Large intestine (tissue), 3 donors: Measurements from ENCODE around the gene NRIP3. TPM values are rescaled to one million over a fixed set of nuclear protein-coding genes. Genes with fewer than 3 reads are reported as not detected.
A peak's percentile ranks its signal among the peaks of the same experiment; 100 is the strongest.
"Not testable (repeated sequence)": the region's sequence is repeated elsewhere in the genome, so short reads cannot be mapped to it uniquely, and the experiment has no call there.

Experiments
- DNase-seq, 2 donors: peaks; one replicate each; pipeline versions ENCODE4 v3.0.0 to v3.0.0-alpha.2; 2013
- H3K27ac ChIP-seq: one replicate; pipeline ENCODE4 v1.5.1; 2013; ENCODE audit warnings: low read length
- H3K27me3 ChIP-seq: 2 replicates; pipeline ENCODE4 v1.6.1; 2013; ENCODE audit warnings: low read length; ENCODE audit not compliant: control insufficient read depth, insufficient read depth
- H3K36me3 ChIP-seq: 2 replicates; pipeline ENCODE4 v1.6.1; 2013; ENCODE audit warnings: low read length; ENCODE audit not compliant: control insufficient read depth, insufficient read depth
- H3K4me1 ChIP-seq: one replicate; pipeline ENCODE4 v1.6.1; 2013; ENCODE audit warnings: low read length; ENCODE audit not compliant: control insufficient read depth, insufficient read depth
- H3K4me3 ChIP-seq: one replicate; pipeline ENCODE4 v1.5.1; 2013; ENCODE audit warnings: low read length
- H3K9me3 ChIP-seq: one replicate; pipeline ENCODE4 v1.6.1; 2013; ENCODE audit warnings: mild to moderate bottlenecking, low read depth, low read length, moderate library complexity; ENCODE audit not compliant: control insufficient read depth
- WGBS: methylation state at CpG from one replicate; pipeline ENCODE4 v1.1.5; 2013; ENCODE audit warnings: low lambda C conversion rate; ENCODE audit not compliant: insufficient coverage; 5-methylcytosine and 5-hydroxymethylcytosine counted together
- polyA plus RNA-seq: library from polyadenylated mRNA; unstranded; fragments of 120-200 nt; gene quantifications from one replicate; pipeline ENCODE4 v1.2.1, GENCODE V29; 2013

The NRIP3 gene
- polyA plus RNA-seq, 1 donor, result 0.78 TPM

- H3K27ac ChIP-seq, result no peak overlapping the region
- WGBS, result no CpG with 5 or more reads among the region's 8 CpGs
- no peaks in the 10 kb centered on the region for H3K36me3 ChIP-seq
- H3K27me3 ChIP-seq, result peaks cover 38% of the 10 kb centered on the region
- H3K9me3 ChIP-seq, result peaks cover 9% of the 10 kb centered on the region
- DNase-seq, result no peak
- H3K4me3 ChIP-seq, result peak overlapping the region; percentile 44
- H3K4me1 ChIP-seq, result peaks cover 11% of the 10 kb centered on the region
Measured at GRCh38 chr11:9002920-9003572, 755 bp downstream of the NRIP3 start.

- Histone ChIP-seq H3K9me3 (peaks cover 9% of the 10 kb centered on the region), H3K36me3 (no peaks in the 10 kb centered on the region), H3K27me3 (peaks cover 38% of the 10 kb centered on the region), H3K27ac (no peak overlapping the region), H3K4me3 (no peak overlapping the region), H3K4me1 (peaks cover 11% of the 10 kb centered on the region)
- no peak for DNase-seq
- no CpG with 5 or more reads among the region's 6 CpGs for WGBS
Measured at GRCh38 chr11:9001736-9002135, 2.1 kb downstream of the NRIP3 start.

GRCh38 chr11:8998017-8998416, 5.8 kb downstream of the NRIP3 start:
- H3K9me3 ChIP-seq, result no peaks in the 10 kb centered on the region
- H3K27ac ChIP-seq, result no peak overlapping the region
- no peak overlapping the region for H3K4me3 ChIP-seq
- H3K36me3 ChIP-seq, result no peaks in the 10 kb centered on the region
- DNase-seq, result no peak
- H3K4me1 ChIP-seq, result peaks cover 4% of the 10 kb centered on the region
- 67% methylated on average over 1 of the region's 2 CpGs for WGBS
- H3K27me3 ChIP-seq, result peaks cover 14% of the 10 kb centered on the region

- Histone ChIP-seq H3K9me3 (no peaks in the 10 kb centered on the region), H3K36me3 (no peaks in the 10 kb centered on the region), H3K4me1 (no peaks in the 10 kb centered on the region), H3K27ac (no peak overlapping the region), H3K4me3 (no peak overlapping the region), H3K27me3 (peaks cover 10% of the 10 kb centered on the region)
- no CpG with 5 or more reads among the region's 3 CpGs for WGBS
- DNase-seq, result no peak
Measured at GRCh38 chr11:8997451-8997850, 6.3 kb downstream of the NRIP3 start.

- Histone ChIP-seq H3K4me3 (no peak overlapping the region), H3K27me3 (no peaks in the 10 kb centered on the region), H3K27ac (no peak overlapping the region), H3K9me3 (no peaks in the 10 kb centered on the region), H3K36me3 (no peaks in the 10 kb centered on the region), H3K4me1 (no peaks in the 10 kb centered on the region)
- WGBS, result no CpG with 5 or more reads among the region's 1 CpG
- no peak for DNase-seq
Measured at GRCh38 chr11:8989453-8989852, 14.3 kb downstream of the NRIP3 start.

DNA sequence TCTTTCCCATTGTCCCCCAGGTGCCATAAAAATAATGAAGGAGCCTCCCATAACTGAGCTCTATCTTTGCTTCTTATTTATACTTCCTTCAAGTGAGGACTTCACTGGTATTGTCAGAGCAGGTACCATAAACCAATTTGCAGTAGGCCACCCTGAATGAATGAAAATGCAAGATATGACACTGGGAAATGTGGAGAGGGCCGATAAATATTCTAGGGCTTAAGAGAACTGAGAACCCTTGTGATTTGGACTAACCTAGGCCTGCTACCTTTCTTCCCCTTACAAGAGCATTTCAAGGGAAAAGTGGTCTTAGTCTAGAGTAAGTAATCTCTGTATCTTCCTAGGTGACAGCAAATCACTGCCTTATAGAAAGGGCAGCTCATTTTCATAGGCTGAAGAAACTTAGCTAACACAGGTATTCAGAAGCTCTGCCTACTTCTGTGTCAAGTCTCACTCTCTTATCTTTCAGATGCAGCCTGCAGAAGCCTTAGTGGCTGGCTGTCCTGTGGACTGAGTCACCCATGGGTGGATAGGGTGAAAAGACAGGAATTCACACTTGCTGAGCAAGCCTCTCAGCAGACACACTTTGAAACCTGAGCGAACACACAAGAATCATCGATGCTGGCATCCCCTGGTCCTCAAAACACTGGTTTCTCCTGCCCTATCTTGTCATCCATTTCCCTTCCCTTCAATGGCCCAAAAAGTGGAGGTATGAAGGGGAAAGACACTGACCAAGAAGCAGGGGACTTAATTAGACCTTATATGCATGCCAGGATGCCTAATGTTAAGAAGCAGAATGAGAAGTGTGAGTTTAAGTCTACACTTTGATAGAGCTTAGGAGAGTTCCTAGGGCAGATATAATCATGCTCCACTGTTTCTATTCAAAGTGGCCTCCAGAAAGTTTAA, 15.2 kb downstream of the NRIP3 start:
- no peak for DNase-seq
- no peaks in the 10 kb centered on the region for H3K4me1 ChIP-seq
- H3K4me3 ChIP-seq, result no peak overlapping the region
- no peaks in the 10 kb centered on the region for H3K27me3 ChIP-seq
- no peak overlapping the region for H3K27ac ChIP-seq
- no CpG with 5 or more reads among the region's 3 CpGs for WGBS
- no peaks in the 10 kb centered on the region for H3K36me3 ChIP-seq
- no peaks in the 10 kb centered on the region for H3K9me3 ChIP-seq

GRCh38 chr11:8987446-8987845, 16.4 kb downstream of the NRIP3 start:
- H3K36me3 ChIP-seq, result no peaks in the 10 kb centered on the region
- WGBS, result no CpG with 5 or more reads among the region's 2 CpGs
- no peak overlapping the region for H3K4me3 ChIP-seq
- no peaks in the 10 kb centered on the region for H3K4me1 ChIP-seq
- no peak for DNase-seq
- H3K27me3 ChIP-seq, result no peaks in the 10 kb centered on the region
- H3K9me3 ChIP-seq, result no peaks in the 10 kb centered on the region
- H3K27ac ChIP-seq, result no peak overlapping the region

- not testable (repeated sequence) for H3K27me3 ChIP-seq, DNase-seq, H3K4me3 ChIP-seq, H3K9me3 ChIP-seq, H3K27ac ChIP-seq, H3K36me3 ChIP-seq, H3K4me1 ChIP-seq
- WGBS, result no CpG with 5 or more reads among the region's 6 CpGs
Measured at GRCh38 chr11:8986772-8987171, 17.0 kb downstream of the NRIP3 start.

DNA sequence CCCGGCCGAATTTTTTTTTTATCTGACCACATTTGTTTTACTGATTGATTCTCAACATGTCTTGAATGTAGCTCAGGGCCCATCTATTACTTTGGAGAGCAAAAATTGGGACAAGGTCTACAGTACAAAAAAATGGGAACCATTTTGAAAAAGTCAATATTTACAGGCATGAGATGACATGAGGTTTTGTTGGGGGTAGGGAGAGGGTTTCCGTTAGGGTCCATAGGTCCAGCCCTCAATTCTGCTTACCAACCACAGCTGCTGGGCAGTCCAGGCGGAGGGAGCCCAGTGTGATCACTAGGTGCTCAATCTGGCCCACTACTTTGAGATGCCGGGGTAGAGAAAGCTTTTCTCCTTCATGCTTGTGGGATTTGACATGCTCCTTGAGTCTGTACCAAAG, 18.3 kb downstream of the NRIP3 start:
- WGBS, result no CpG with 5 or more reads among the region's 5 CpGs

DNA sequence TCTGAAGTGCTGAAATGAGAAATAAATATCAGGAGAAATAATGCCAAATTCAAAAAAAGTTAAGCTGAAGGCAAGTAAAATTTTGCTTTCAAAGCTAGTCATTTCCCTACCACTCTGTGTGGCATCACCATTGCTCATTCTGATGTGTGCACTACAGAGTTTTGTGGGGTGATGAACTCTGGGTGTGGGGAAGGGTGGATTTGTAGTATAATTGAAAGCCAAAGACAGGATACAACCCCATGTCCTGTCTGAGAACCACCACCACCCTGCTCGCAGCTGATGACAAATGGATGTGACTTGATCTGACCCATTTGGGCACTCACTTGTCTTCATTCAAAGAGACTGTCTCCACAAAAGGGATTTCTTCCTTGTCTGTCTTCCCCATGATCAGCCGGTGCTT, 20.2 kb downstream of the NRIP3 start:
- Histone ChIP-seq H3K36me3 (no peaks in the 10 kb centered on the region), H3K4me3 (no peak overlapping the region), H3K27ac (no peak overlapping the region), H3K9me3 (no peaks in the 10 kb centered on the region), H3K4me1 (no peaks in the 10 kb centered on the region), H3K27me3 (no peaks in the 10 kb centered on the region)
- DNase-seq, result no peak
- WGBS, result 100% methylated on average over 1 of the region's 2 CpGs

More for the DNA sequence above, 18.3 kb downstream of the NRIP3 start:
- Histone ChIP-seq H3K27ac (no peak overlapping the region), H3K4me1 (no peaks in the 10 kb centered on the region), H3K36me3 (no peaks in the 10 kb centered on the region), H3K27me3 (no peaks in the 10 kb centered on the region), H3K4me3 (no peak overlapping the region), H3K9me3 (no peaks in the 10 kb centered on the region)
- DNase-seq, result no peak
